HL-60 (cell line): ENCODE data around the gene PER3.

ENCODE experiments used
- GABPA ChIP-seq: IDR thresholded peaks from 2 replicates; pipeline ENCODE4 v1.6.1; 2012; ENCODE audit warnings: low read depth
- TF ChIP-seq, protein P1 (sequence below): IDR thresholded peaks from one replicate; pipeline ENCODE4 v1.5.1; 2011; ENCODE audit warnings: low read length, control low read depth, inconsistent platforms; ENCODE audit not compliant: insufficient read depth

DNA sequence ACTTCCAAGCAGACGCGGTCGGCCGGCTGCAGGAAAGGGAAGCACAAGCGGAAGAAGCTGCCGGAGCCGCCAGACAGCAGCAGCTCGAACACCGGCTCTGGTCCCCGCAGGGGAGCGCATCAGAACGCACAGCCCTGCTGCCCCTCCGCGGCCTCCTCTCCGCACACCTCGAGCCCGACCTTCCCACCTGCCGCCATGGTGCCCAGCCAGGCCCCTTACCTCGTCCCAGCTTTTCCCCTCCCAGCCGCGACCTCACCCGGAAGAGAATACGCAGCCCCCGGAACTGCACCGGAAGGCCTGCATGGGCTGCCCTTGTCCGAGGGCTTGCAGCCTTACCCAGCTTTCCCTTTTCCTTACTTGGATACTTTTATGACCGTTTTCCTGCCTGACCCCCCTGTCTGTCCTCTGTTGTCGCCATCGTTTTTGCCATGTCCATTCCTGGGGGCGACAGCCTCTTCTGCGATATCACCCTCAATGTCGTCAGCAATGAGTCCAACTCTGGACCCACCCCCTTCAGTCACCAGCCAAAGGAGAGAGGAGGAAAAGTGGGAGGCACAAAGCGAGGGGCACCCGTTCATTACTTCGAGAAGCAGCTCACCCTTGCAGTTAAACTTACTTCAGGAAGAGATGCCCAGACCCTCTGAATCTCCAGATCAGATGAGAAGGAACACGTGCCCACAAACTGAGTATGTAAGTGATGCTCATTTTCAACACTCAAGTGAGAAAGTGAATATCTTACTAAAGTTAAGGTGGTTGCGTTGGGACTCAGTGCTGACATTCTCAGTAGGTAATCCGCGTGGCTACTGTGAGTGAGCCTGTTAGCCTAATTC lies 43.2 kb downstream of the PER3 start:
- TF ChIP-seq, protein P1, sequence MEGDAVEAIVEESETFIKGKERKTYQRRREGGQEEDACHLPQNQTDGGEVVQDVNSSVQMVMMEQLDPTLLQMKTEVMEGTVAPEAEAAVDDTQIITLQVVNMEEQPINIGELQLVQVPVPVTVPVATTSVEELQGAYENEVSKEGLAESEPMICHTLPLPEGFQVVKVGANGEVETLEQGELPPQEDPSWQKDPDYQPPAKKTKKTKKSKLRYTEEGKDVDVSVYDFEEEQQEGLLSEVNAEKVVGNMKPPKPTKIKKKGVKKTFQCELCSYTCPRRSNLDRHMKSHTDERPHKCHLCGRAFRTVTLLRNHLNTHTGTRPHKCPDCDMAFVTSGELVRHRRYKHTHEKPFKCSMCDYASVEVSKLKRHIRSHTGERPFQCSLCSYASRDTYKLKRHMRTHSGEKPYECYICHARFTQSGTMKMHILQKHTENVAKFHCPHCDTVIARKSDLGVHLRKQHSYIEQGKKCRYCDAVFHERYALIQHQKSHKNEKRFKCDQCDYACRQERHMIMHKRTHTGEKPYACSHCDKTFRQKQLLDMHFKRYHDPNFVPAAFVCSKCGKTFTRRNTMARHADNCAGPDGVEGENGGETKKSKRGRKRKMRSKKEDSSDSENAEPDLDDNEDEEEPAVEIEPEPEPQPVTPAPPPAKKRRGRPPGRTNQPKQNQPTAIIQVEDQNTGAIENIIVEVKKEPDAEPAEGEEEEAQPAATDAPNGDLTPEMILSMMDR = no peak
- TF ChIP-seq GABPA = no peak
